Ishikawa (cell line): ENCODE measurements around the gene ZMIZ1.

ENCODE experiments used
- CEBPB ChIP-seq: IDR thresholded peaks from 2 replicates; pipeline ENCODE4 v1.6.1; 2012
- CREB1 ChIP-seq: IDR thresholded peaks from 2 replicates; pipeline ENCODE4 v1.6.1; 2012; ENCODE audit warnings: low read depth
- EGR1 ChIP-seq: IDR thresholded peaks from 2 replicates; pipeline ENCODE4 v1.6.1; 2012
- EP300 ChIP-seq: IDR thresholded peaks from 2 replicates; pipeline ENCODE4 v1.6.1; 2012; ENCODE audit warnings: borderline replicate concordance
- FOXM1 ChIP-seq: IDR thresholded peaks from 2 replicates; pipeline ENCODE4 v1.6.1; 2012; ENCODE audit warnings: low read depth, borderline replicate concordance
- NFIC ChIP-seq: IDR thresholded peaks from 2 replicates; pipeline ENCODE4 v1.6.1; 2012
- RAD21 ChIP-seq: IDR thresholded peaks from 2 replicates; pipeline ENCODE4 v1.6.1; 2012; ENCODE audit warnings: low read depth
- TAF1 ChIP-seq: IDR thresholded peaks from 2 replicates; pipeline ENCODE4 v1.6.1; 2012; ENCODE audit warnings: low read depth, mild to moderate bottlenecking
- TCF12 ChIP-seq: IDR thresholded peaks from 2 replicates; pipeline ENCODE4 v1.6.1; 2012; ENCODE audit warnings: low read depth
- TEAD4 ChIP-seq: IDR thresholded peaks from 2 replicates; pipeline ENCODE4 v1.6.1; 2012
- YY1 ChIP-seq: IDR thresholded peaks from 2 replicates; pipeline ENCODE4 v1.6.1; 2012; ENCODE audit warnings: low read depth
- ZBTB7A ChIP-seq: IDR thresholded peaks from 2 replicates; pipeline ENCODE4 v1.6.1; 2012; ENCODE audit warnings: low read depth
- TF ChIP-seq, protein P1 (sequence below): IDR thresholded peaks from 2 replicates; pipeline ENCODE4 v1.6.1; 2012
- TF ChIP-seq, protein P2 (sequence below): IDR thresholded peaks from 2 replicates; pipeline ENCODE4 v1.6.1; 2012; ENCODE audit warnings: low read depth, mild to moderate bottlenecking
- TF ChIP-seq, protein P3 (sequence below): IDR thresholded peaks from 2 replicates; pipeline ENCODE4 v1.6.1; 2012

The ZMIZ1 gene

DNA sequence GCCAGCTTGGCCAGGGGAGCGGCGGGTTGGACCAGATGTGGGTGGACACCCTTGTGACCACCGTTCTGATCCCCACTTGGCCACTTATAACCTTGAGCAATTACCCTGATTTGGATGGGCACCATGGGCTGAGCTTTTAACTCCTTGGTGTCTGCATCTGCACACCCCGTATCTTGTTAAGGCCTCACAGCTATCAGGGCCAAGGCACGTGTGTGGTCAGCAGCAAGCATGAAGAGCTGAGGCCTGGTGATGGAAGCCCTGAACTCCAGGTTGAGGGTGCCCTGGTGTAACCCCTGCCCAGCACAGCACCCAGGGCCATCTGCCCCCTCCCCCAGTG, 89.2 kb downstream of the ZMIZ1 start:
- TF ChIP-seq CEBPB (no peak), YY1 (0 out of 2 replicates have a peak, but pooled peaks have one; percentile 4), FOXM1 (no peak), TCF12 (no peak), TAF1 (no peak), EGR1 (no peak), EP300 (no peak), CREB1 (no peak), TEAD4 (no peak), NFIC (no peak), ZBTB7A (peak; percentile 24; the same call in 1 of the 2 replicates), RAD21 (no peak)
- TF ChIP-seq, protein P1, sequence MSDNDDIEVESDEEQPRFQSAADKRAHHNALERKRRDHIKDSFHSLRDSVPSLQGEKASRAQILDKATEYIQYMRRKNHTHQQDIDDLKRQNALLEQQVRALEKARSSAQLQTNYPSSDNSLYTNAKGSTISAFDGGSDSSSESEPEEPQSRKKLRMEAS, result peak; percentile 81
- TF ChIP-seq, protein P2, sequence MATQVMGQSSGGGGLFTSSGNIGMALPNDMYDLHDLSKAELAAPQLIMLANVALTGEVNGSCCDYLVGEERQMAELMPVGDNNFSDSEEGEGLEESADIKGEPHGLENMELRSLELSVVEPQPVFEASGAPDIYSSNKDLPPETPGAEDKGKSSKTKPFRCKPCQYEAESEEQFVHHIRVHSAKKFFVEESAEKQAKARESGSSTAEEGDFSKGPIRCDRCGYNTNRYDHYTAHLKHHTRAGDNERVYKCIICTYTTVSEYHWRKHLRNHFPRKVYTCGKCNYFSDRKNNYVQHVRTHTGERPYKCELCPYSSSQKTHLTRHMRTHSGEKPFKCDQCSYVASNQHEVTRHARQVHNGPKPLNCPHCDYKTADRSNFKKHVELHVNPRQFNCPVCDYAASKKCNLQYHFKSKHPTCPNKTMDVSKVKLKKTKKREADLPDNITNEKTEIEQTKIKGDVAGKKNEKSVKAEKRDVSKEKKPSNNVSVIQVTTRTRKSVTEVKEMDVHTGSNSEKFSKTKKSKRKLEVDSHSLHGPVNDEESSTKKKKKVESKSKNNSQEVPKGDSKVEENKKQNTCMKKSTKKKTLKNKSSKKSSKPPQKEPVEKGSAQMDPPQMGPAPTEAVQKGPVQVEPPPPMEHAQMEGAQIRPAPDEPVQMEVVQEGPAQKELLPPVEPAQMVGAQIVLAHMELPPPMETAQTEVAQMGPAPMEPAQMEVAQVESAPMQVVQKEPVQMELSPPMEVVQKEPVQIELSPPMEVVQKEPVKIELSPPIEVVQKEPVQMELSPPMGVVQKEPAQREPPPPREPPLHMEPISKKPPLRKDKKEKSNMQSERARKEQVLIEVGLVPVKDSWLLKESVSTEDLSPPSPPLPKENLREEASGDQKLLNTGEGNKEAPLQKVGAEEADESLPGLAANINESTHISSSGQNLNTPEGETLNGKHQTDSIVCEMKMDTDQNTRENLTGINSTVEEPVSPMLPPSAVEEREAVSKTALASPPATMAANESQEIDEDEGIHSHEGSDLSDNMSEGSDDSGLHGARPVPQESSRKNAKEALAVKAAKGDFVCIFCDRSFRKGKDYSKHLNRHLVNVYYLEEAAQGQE, result no peak
- TF ChIP-seq, protein P3, sequence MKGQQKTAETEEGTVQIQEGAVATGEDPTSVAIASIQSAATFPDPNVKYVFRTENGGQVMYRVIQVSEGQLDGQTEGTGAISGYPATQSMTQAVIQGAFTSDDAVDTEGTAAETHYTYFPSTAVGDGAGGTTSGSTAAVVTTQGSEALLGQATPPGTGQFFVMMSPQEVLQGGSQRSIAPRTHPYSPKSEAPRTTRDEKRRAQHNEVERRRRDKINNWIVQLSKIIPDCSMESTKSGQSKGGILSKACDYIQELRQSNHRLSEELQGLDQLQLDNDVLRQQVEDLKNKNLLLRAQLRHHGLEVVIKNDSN, result peak; percentile 16; the same call in 1 of the 2 replicates

DNA sequence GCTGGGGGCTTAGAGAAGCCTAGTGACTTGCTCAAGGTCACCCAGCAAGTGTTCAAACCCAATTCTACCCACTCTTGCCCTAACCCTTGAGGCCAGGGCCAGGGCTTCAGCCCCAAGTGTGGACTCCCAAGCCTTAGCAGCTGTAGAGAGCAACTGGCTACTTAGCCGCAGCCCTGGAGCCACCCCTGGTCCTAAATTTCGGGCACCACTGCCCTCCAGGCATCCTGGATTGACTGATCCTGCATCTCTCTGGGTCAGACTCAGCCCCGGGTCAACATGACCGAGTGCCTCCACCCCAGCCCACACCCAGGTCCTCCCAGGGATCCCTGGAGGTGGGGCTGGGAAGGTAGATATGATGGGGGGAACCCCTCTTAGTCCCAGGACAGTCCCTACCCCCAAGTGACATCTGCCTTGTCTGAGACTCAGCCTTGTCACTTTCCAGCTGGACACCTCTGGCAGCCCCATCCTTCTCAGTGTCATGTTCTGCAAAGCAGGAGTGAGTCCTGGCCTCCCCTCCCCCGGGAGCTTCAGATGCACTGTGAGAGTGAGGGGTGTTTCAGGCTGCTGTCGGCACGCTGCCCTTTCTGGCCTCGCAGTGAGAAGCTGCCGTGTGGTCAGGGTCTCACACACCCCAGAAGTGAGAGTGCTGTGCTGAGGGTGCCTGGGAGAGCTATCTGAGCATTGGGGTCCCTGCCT, 89.8 kb downstream of the ZMIZ1 start:
- TF ChIP-seq TAF1 (no peak), EP300 (no peak), FOXM1 (no peak), RAD21 (no peak), YY1 (no peak), CEBPB (no peak), EGR1 (no peak), TEAD4 (no peak)
- TF ChIP-seq, protein P2, result no peak
- TF ChIP-seq, protein P1, result no peak

DNA sequence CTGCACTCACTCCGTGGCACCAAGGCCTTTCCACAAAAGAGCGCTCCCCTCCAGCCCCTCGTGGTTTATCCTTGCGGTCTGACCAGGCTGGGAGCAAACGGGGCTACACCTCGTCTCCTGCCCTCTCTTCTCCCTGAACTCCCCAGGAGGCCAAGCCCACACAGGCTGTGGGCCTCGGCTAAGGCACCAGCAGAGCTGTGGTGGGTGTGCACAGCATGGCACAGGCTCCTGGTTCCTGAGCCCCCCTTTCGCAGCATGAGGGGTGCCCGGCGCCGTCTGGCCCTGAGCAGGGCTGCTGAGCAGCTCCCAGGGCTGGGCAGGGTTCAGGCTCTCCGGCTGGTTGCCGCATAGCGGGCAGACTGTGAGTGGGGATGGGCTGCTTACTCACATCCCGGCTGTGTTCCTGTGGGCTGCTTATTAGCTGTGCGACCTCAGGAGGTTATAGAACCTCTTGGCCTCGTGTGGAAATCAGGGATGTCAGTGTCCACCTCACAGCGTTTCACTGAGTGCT, 90.4 kb downstream of the ZMIZ1 start:
- TF ChIP-seq TCF12 (no peak), TEAD4 (no peak), NFIC (no peak), CREB1 (no peak), EGR1 (no peak), CEBPB (no peak), RAD21 (no peak), TAF1 (no peak), EP300 (no peak)
- TF ChIP-seq, protein P1, result no peak

DNA sequence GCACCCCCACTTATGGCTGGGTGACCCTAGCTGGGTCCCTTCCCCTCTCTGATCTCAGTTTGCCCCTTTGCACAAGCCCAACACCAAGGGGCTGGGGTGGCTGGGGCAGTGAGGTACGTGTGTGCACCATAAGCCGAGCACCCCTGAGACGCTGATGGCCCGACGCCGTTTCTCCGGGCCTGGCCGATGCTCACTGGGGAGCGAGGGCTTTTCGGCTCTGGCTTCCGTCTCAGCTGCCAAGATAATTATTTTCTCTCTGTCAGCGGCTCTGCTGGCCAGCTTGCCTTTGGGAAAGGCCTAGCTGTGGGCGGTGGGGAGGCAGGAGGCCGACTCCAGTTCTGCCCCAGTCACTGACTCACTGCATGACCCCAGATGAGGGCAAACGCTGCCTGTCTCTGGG, 91.0 kb downstream of the ZMIZ1 start:
- TF ChIP-seq TAF1 (no peak), EP300 (no peak), CEBPB (no peak), NFIC (no peak), ZBTB7A (no peak), RAD21 (no peak), TEAD4 (no peak), EGR1 (no peak), CREB1 (no peak), FOXM1 (no peak), YY1 (no peak), TCF12 (no peak)
- TF ChIP-seq, protein P2, result no peak
- TF ChIP-seq, protein P1, result no peak
- TF ChIP-seq, protein P3, result no peak
